ENCODE measurements around the gene GPR75.
A peak's percentile ranks its signal among the peaks of the same experiment; 100 is the strongest.
"Not testable (repeated sequence)": the region's sequence is repeated elsewhere in the genome, so short reads cannot be mapped to it uniquely, and the experiment has no call there.

GPR75 gene

DNA sequence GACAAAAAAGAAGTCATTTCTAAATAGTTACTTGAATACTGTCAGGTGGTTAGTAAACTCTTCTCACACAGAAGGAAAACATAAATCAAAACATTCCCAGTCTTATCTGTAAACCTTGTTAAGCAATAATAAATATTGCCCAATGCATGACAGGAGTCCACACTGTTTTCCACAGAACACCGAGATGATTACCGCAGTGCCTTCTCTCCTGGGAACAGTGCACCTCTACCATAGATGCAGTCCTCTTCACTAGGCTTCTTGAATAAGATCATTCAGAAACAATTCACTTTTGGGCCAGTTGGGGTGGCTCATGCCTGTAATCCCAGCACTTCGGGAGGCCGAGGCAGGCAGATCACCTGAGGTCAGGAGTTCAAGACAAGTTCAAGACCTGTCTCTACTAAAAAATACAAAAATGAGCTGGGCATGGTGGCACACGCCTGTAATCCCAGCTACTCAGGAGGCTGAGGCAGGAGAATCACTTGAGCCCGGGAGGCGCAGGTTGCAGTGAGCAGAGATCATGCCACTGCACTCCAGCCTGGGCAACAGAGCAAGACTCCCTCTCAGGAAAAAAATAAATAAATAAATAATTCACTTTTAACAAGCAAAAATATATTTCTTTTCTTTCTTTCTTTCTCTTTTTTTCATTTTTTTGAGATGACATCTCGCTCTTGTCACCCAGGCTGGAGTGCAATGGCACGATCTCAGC, 8.6 kb downstream of the GPR75 start:
- DNase-seq, result not testable (repeated sequence)

GRCh38 chr2:53848062-53848461, 11.7 kb downstream of the GPR75 start:
- DNase-seq, result no peak

DNA sequence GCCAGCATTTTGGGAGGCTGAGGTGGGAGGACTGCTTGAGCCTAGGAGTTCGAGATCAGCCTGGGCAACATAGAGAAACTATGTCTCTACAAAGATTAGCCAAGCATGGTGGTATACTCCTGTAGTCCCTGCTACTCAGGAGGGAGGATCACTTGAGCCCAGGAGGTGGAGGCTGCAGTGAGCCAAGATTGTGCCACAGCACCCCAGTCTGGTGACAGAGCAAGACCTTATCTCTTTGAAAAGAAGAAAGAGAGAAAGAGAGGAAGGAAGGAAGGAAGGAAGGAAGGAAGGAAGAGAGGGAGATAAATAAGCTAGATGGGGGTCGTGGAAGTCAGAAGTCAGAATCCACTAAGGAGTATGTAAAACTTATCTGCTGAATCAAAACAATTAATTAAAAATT, 16.2 kb downstream of the GPR75 start:
- DNase-seq, result no peak

- DNase-seq, result no peak
Observed at GRCh38 chr2:53842891-53843290, 16.9 kb downstream of the GPR75 start.

GRCh38 chr2:53841651-53842050, 18.1 kb downstream of the GPR75 start:
- DNase-seq, result not testable (repeated sequence)

DNA sequence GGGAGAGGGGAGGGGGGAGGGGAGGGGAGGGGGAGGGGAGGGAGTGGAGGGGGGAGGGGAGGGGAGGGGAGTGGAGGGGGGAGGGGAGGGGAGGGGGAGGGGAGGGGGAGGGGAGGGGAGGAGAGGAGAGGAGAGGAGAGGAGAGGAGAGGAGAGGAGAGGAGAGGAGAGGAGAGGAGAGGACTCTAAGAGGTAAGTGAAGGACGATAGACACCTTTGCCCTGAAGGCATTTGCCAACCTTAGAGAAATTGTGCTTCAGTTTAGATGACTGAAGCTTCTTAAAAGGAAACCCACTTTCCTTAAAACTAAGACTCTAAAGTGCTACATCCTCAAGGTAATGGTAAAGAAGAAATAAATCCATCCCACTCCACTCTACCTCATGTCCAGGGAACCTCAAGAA, 19.2 kb downstream of the GPR75 start:
- DNase-seq, result no peak

DNA sequence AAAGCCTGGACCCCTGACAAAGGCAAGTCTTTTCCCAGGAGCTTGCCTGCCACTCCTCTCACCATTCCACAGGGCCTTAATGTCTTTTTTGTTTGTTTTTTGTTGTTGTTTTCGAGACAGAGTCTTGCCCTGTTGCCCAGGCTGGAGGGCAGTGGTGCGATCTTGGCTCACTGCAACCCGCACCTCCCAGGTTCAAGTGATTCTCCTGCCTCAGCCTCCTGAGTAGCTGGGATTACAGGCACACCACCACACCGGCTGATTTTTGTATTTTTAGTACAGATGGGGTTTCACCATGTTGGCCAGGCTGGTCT, 29.8 kb downstream of the GPR75 start:
- not testable (repeated sequence) for DNase-seq

- DNase-seq, result no peak
Observed at GRCh38 chr2:53829273-53829979, 30.3 kb downstream of the GPR75 start.

- no peak for DNase-seq
Observed at GRCh38 chr2:53828331-53828730, 31.4 kb downstream of the GPR75 start.

DNA sequence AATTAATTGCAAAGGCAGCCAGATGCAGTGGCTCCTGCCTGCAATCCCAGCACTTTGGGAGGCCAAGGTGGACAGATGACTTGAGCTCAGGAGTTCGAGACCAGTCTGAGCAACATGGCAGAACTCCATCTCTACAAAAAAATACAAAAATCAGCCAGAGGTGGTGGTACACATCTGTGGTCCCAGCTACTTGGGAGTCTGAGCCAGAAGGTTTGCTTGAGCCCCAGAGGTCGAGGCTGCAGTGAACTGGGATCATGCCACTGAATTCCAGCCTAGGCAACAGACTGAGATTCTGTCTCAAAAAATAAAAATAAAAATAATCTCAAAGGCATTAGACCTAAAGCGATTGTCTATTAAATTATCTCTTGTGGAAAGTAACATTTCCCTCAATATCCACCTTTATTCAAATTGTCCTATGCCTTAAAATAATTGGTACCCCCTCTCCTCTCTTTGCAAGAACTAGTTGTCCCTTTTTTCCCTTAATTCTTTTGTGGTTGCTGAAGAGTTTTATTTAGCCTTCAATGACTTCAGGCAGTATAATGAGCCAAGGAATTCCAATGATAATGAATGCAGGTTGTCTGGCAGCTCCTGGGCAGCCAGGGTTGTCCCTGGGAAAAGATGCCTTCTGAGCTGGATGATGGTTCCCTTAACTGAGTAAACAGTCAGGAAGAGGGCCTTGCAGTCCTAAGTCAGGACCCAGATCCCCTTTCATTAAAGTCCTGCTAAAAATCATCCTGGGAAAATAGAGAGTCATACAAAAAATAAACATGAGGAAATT, 32.2 kb downstream of the GPR75 start:
- no peak for DNase-seq

DNA sequence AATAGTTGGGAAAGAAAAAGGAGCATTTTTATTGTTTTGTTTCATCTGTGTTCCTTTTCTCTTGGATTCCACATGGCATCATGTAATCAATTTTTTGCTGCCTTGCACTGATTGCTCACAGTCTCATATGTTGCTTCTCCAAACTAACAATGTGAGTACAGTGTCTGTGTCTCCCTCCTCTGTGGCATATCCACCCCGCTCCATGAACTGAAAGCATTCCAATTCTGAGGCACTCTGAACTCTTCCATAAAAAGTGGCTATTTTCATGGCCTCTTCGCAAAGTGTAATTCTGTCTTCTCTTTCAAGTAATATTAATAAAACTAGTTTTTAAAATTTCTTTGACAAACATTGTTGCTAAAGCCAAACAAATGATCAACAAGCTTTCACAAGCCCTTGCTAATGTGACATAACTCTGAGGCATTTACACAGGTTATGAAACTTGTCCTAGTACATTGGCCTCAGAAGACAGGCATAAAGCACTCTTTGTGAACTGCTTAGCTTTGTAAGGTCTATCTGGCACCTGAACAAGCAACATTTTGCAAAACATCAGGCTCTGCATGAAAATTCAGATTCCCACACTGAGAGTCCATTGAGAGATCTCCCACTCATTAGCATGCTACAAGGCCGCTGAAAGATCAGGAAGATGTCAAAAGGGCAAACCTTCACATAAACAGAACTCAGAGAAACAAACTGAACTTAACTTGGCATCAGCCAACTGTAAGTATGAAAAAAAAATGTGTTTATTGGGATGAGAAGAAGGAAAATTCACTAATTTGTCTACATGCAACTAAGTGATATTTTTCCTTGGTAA, 33.0 kb downstream of the GPR75 start:
- no peak for DNase-seq

DNA sequence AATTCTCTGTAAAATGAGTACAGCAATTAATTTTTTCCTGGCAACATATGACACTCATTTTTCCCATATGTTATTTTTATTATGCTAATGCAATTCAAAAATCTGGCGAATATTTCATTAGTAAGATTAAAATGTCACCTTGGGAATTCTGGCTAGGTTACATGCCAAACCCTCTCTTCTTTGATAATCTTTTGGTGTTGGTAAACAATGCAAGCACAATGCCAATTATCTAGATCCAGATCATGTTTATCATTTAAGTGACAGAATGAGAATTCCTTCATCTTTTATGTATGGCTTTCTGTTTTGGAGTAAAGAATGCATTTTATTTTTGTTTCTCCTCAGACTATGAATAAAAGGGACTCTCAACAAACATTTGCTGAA, 33.7 kb downstream of the GPR75 start:
- peak in 1 of 2 experiments; percentile 25 for DNase-seq

DNA sequence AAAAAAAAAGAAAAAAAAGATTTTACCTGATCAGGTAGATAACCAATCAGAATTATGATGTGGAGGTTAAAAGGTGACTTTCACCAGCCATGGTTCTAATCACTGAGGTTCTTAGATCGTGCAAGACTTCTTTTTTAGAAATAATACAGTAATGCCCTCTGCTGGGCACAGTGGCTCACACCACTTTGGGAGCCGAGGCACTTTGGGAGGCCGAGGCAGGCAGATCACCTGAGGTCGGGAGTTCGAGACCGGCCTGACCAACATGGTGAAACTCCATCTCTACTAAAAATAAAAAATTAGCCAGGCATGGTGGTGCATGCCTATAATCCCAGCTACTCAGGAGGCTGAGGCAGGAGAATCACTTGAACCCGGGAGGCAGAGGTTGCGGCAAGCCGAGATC, 36.1 kb downstream of the GPR75 start:
- peak in 1 of 2 experiments; percentile 24 for DNase-seq

DNA sequence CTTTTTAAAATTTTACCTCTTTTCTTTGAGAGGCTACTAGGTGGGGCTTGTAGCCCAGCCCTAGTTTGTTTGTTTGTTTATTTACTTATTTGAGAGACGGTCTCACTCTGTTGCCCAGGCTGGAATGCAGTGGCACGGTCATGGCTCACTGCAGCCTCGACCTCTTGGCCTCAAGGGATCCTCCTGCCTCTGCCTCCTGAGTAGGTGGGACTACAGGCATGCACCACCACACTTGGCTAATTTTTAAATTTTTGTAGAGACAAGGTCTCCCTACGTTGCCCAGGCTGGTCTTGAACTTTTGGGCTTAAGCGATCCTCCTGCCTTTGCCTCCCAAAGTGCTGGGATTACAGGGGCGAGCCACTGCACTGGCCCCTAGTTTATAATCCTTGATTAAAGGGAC, 38.0 kb downstream of the GPR75 start:
- no peak for DNase-seq

- DNase-seq, result no peak
Observed at GRCh38 chr2:53820711-53821110, 39.1 kb downstream of the GPR75 start.

- no peak for DNase-seq
Observed at GRCh38 chr2:53820048-53820447, 39.7 kb downstream of the GPR75 start.

- no peak for DNase-seq
Observed at GRCh38 chr2:53819634-53820033, 40.1 kb downstream of the GPR75 start.

- no peak for DNase-seq
Observed at GRCh38 chr2:53818854-53819435, 40.8 kb downstream of the GPR75 start.

DNA sequence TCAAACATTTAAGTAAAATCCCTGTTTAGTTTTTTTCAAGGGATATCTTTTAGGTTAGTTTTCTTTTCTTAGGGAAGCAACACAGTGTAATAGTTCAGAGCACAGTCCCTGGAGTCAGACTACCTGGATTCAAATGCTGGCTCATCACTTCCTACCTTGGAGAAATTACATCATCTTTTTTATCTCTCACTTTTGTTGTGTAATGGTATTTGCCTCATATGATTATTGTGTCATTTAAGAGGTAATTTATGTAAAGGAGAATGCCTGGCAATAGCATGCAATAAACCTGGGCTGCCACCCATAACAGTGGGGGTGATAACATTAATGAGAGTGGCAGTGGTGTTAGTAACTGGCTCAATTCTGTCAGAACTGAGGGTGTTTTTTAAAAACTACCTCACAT, 46.6 kb downstream of the GPR75 start:
- DNase-seq, result no peak

GRCh38 chr2:53811601-53812000, 48.2 kb downstream of the GPR75 start:
- no peak for DNase-seq

Data from NCI-H524 (cell line).